WTC11 (cell line): ENCODE data around the gene GRIN2A.

Experiments
- CBFB ChIP-seq: sonication (generic); formaldehyde crosslinking; IDR thresholded peaks from 2 replicates; pipeline ENCODE4 v1.8.1; 2022; ENCODE audit warnings: mild to moderate bottlenecking, low read depth, missing genetic modification reagents
- CREB1 ChIP-seq: sonication (generic); formaldehyde crosslinking; IDR thresholded peaks from 2 replicates; pipeline ENCODE4 v1.8.0; 2023; ENCODE audit warnings: mild to moderate bottlenecking, missing genetic modification reagents
- ESRRA ChIP-seq: sonication (generic); formaldehyde crosslinking; IDR thresholded peaks from 2 replicates; pipeline ENCODE4 v1.8.1; 2022; ENCODE audit warnings: mild to moderate bottlenecking, missing genetic modification reagents, borderline replicate concordance
- JUN ChIP-seq: sonication (generic); formaldehyde crosslinking; IDR thresholded peaks from 2 replicates; pipeline ENCODE4 v1.8.0; 2023; ENCODE audit warnings: mild to moderate bottlenecking, missing genetic modification reagents
- NFYB ChIP-seq: sonication (generic); formaldehyde crosslinking; conservative IDR thresholded peaks from 2 replicates; pipeline ENCODE4 v1.8.0; 2022; ENCODE audit warnings: low read depth, missing genetic modification reagents
- SP1 ChIP-seq: sonication (generic); formaldehyde crosslinking; conservative IDR thresholded peaks from 2 replicates; pipeline ENCODE4 v1.8.1; 2022; ENCODE audit warnings: missing genetic modification reagents
- TF ChIP-seq, protein P1 (sequence below): sonication (generic); formaldehyde crosslinking; IDR thresholded peaks from 2 replicates; pipeline ENCODE4 v1.8.0; 2022; ENCODE audit warnings: mild to moderate bottlenecking, missing genetic modification reagents
- TF ChIP-seq, protein P2 (sequence below): fragments of 250-450 bp; sonication (Bioruptor Pico); IDR thresholded peaks from 2 replicates; pipeline ENCODE4 v1.9.0; 2021; ENCODE audit warnings: mild to moderate bottlenecking, borderline replicate concordance
- TF ChIP-seq, protein P3 (sequence below): sonication (generic); formaldehyde crosslinking; IDR thresholded peaks from 2 replicates; pipeline ENCODE4 v1.8.1; 2022; ENCODE audit warnings: mild to moderate bottlenecking, missing genetic modification reagents, moderate library complexity, borderline replicate concordance
- TF ChIP-seq, protein P4 (sequence below): fragments of 200-600 bp; IDR thresholded peaks from 2 replicates; pipeline ENCODE4 v1.8.0; 2022; ENCODE audit warnings: antibody characterized with exemption
- TF ChIP-seq, protein P5 (sequence below): sonication (generic); formaldehyde crosslinking; IDR thresholded peaks from 2 replicates; pipeline ENCODE4 v1.8.1; 2023; ENCODE audit warnings: mild to moderate bottlenecking, moderate library complexity, missing genetic modification reagents
- TF ChIP-seq, protein P6 (sequence below): sonication (generic); formaldehyde crosslinking; IDR thresholded peaks from 2 replicates; pipeline ENCODE4 v1.8.0; 2022; ENCODE audit warnings: missing genetic modification reagents
- TF ChIP-seq, protein P7 (sequence below): sonication (generic); formaldehyde crosslinking; IDR thresholded peaks from 2 replicates; pipeline ENCODE4 v1.8.1; 2023; ENCODE audit warnings: mild to moderate bottlenecking, missing genetic modification reagents

DNA sequence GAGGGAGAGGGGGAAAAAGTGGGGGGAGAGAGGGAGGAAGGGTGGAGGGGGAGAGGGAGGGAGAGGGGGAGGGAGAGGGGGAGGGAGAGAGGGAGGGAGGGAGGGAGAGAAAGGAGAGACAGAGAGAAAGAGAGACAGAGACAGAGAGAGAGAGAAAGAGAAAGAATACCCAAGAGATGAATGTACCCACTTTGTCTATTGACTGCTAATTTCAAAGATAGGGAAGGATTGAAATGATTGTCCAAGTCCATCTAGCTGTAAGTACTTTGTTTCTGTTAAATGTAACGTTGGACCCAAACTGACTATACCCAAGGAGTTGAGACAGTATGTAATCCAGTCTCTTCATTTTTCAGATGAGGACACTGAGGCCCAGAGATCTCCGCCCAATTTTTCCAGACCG, 374.9 kb downstream of the GRIN2A start:
- TF ChIP-seq SP1 (CRISPR knock-in tag) (no peak), NFYB (no peak), ESRRA (no peak), JUN (CRISPR knock-in tag) (no peak), CREB1 (CRISPR knock-in tag) (no peak), CBFB (CRISPR knock-in tag) (no peak)
- TF ChIP-seq, protein P1, sequence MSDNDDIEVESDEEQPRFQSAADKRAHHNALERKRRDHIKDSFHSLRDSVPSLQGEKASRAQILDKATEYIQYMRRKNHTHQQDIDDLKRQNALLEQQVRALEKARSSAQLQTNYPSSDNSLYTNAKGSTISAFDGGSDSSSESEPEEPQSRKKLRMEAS (CRISPR knock-in tag), result no peak
- TF ChIP-seq, protein P2, sequence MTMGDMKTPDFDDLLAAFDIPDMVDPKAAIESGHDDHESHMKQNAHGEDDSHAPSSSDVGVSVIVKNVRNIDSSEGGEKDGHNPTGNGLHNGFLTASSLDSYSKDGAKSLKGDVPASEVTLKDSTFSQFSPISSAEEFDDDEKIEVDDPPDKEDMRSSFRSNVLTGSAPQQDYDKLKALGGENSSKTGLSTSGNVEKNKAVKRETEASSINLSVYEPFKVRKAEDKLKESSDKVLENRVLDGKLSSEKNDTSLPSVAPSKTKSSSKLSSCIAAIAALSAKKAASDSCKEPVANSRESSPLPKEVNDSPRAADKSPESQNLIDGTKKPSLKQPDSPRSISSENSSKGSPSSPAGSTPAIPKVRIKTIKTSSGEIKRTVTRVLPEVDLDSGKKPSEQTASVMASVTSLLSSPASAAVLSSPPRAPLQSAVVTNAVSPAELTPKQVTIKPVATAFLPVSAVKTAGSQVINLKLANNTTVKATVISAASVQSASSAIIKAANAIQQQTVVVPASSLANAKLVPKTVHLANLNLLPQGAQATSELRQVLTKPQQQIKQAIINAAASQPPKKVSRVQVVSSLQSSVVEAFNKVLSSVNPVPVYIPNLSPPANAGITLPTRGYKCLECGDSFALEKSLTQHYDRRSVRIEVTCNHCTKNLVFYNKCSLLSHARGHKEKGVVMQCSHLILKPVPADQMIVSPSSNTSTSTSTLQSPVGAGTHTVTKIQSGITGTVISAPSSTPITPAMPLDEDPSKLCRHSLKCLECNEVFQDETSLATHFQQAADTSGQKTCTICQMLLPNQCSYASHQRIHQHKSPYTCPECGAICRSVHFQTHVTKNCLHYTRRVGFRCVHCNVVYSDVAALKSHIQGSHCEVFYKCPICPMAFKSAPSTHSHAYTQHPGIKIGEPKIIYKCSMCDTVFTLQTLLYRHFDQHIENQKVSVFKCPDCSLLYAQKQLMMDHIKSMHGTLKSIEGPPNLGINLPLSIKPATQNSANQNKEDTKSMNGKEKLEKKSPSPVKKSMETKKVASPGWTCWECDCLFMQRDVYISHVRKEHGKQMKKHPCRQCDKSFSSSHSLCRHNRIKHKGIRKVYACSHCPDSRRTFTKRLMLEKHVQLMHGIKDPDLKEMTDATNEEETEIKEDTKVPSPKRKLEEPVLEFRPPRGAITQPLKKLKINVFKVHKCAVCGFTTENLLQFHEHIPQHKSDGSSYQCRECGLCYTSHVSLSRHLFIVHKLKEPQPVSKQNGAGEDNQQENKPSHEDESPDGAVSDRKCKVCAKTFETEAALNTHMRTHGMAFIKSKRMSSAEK, result no peak
- TF ChIP-seq, protein P3, sequence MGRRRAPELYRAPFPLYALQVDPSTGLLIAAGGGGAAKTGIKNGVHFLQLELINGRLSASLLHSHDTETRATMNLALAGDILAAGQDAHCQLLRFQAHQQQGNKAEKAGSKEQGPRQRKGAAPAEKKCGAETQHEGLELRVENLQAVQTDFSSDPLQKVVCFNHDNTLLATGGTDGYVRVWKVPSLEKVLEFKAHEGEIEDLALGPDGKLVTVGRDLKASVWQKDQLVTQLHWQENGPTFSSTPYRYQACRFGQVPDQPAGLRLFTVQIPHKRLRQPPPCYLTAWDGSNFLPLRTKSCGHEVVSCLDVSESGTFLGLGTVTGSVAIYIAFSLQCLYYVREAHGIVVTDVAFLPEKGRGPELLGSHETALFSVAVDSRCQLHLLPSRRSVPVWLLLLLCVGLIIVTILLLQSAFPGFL (CRISPR knock-in tag), result no peak
- TF ChIP-seq, protein P4, sequence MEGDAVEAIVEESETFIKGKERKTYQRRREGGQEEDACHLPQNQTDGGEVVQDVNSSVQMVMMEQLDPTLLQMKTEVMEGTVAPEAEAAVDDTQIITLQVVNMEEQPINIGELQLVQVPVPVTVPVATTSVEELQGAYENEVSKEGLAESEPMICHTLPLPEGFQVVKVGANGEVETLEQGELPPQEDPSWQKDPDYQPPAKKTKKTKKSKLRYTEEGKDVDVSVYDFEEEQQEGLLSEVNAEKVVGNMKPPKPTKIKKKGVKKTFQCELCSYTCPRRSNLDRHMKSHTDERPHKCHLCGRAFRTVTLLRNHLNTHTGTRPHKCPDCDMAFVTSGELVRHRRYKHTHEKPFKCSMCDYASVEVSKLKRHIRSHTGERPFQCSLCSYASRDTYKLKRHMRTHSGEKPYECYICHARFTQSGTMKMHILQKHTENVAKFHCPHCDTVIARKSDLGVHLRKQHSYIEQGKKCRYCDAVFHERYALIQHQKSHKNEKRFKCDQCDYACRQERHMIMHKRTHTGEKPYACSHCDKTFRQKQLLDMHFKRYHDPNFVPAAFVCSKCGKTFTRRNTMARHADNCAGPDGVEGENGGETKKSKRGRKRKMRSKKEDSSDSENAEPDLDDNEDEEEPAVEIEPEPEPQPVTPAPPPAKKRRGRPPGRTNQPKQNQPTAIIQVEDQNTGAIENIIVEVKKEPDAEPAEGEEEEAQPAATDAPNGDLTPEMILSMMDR, result no peak
- TF ChIP-seq, protein P5, sequence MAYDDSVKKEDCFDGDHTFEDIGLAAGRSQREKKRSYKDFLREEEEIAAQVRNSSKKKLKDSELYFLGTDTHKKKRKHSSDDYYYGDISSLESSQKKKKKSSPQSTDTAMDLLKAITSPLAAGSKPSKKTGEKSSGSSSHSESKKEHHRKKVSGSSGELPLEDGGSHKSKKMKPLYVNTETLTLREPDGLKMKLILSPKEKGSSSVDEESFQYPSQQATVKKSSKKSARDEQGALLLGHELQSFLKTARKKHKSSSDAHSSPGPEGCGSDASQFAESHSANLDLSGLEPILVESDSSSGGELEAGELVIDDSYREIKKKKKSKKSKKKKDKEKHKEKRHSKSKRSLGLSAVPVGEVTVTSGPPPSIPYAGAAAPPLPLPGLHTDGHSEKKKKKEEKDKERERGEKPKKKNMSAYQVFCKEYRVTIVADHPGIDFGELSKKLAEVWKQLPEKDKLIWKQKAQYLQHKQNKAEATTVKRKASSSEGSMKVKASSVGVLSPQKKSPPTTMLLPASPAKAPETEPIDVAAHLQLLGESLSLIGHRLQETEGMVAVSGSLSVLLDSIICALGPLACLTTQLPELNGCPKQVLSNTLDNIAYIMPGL (CRISPR knock-in tag), result no peak
- TF ChIP-seq, protein P6, sequence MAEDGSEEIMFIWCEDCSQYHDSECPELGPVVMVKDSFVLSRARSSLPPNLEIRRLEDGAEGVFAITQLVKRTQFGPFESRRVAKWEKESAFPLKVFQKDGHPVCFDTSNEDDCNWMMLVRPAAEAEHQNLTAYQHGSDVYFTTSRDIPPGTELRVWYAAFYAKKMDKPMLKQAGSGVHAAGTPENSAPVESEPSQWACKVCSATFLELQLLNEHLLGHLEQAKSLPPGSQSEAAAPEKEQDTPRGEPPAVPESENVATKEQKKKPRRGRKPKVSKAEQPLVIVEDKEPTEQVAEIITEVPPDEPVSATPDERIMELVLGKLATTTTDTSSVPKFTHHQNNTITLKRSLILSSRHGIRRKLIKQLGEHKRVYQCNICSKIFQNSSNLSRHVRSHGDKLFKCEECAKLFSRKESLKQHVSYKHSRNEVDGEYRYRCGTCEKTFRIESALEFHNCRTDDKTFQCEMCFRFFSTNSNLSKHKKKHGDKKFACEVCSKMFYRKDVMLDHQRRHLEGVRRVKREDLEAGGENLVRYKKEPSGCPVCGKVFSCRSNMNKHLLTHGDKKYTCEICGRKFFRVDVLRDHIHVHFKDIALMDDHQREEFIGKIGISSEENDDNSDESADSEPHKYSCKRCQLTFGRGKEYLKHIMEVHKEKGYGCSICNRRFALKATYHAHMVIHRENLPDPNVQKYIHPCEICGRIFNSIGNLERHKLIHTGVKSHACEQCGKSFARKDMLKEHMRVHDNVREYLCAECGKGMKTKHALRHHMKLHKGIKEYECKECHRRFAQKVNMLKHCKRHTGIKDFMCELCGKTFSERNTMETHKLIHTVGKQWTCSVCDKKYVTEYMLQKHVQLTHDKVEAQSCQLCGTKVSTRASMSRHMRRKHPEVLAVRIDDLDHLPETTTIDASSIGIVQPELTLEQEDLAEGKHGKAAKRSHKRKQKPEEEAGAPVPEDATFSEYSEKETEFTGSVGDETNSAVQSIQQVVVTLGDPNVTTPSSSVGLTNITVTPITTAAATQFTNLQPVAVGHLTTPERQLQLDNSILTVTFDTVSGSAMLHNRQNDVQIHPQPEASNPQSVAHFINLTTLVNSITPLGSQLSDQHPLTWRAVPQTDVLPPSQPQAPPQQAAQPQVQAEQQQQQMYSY, result no peak
- TF ChIP-seq, protein P7, sequence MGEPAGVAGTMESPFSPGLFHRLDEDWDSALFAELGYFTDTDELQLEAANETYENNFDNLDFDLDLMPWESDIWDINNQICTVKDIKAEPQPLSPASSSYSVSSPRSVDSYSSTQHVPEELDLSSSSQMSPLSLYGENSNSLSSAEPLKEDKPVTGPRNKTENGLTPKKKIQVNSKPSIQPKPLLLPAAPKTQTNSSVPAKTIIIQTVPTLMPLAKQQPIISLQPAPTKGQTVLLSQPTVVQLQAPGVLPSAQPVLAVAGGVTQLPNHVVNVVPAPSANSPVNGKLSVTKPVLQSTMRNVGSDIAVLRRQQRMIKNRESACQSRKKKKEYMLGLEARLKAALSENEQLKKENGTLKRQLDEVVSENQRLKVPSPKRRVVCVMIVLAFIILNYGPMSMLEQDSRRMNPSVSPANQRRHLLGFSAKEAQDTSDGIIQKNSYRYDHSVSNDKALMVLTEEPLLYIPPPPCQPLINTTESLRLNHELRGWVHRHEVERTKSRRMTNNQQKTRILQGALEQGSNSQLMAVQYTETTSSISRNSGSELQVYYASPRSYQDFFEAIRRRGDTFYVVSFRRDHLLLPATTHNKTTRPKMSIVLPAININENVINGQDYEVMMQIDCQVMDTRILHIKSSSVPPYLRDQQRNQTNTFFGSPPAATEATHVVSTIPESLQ (CRISPR knock-in tag), result no peak
